GM21367 (cell line): ENCODE measurements around the gene WDR45B.

Experiments used
- ATAC-seq: cut with Tn5 transposase; IDR thresholded peaks from one replicate; pipeline ENCODE4 v1.9.1; 2021; ENCODE audit not compliant: unreplicated experiment

The WDR45B gene

GRCh38 chr17:82633343-82633742 is 14.9 kb downstream of the WDR45B start:
- ATAC-seq, result no peak

- no peak for ATAC-seq
Measured at GRCh38 chr17:82632451-82632850, 15.8 kb downstream of the WDR45B start.

- ATAC-seq, result no peak
Measured at GRCh38 chr17:82631544-82631943, 16.7 kb downstream of the WDR45B start.

- ATAC-seq, result no peak
Measured at GRCh38 chr17:82630212-82630611, 18.0 kb downstream of the WDR45B start.

GRCh38 chr17:82629748-82630147 is 18.5 kb downstream of the WDR45B start:
- ATAC-seq, result no peak

GRCh38 chr17:82627405-82627804 is 20.8 kb downstream of the WDR45B start:
- ATAC-seq, result no peak

- ATAC-seq, result no peak
Measured at GRCh38 chr17:82623707-82624106, 24.5 kb downstream of the WDR45B start.

- no peak for ATAC-seq
Measured at GRCh38 chr17:82619641-82620040, 28.6 kb downstream of the WDR45B start.

- ATAC-seq, result no peak
Measured at GRCh38 chr17:82619211-82619610, 29.0 kb downstream of the WDR45B start.

GRCh38 chr17:82616021-82616711 is 32.1 kb downstream of the WDR45B start:
- ATAC-seq, result no peak

GRCh38 chr17:82615084-82616020 is 32.9 kb downstream of the WDR45B start:
- ATAC-seq, result no peak

- no peak for ATAC-seq
Measured at GRCh38 chr17:82614095-82614631, 34.1 kb downstream of the WDR45B start.

GRCh38 chr17:82613283-82614094 is 34.8 kb downstream of the WDR45B start:
- no peak for ATAC-seq

- ATAC-seq, result no peak
Measured at GRCh38 chr17:82611140-82612058, 36.8 kb downstream of the WDR45B start.

GRCh38 chr17:82609655-82610054 is 38.6 kb downstream of the WDR45B start:
- no peak for ATAC-seq

GRCh38 chr17:82608816-82609215 is 39.4 kb downstream of the WDR45B start:
- ATAC-seq, result no peak

- no peak for ATAC-seq
Measured at GRCh38 chr17:82605939-82606600, 42.2 kb downstream of the WDR45B start.

GRCh38 chr17:82604532-82604931 is 43.7 kb downstream of the WDR45B start:
- ATAC-seq, result no peak

GRCh38 chr17:82603981-82604448 is 44.2 kb downstream of the WDR45B start:
- no peak for ATAC-seq
